Activated T-cell treated with anti-CD3 and anti-CD28 coated beads, Interleukin-2, amount 50 U/mL, for 24 hours (primary cell): Measurements from ENCODE around the gene SLC6A20.

Experiments used
- DNase-seq: peaks from one replicate; pipeline ENCODE4 v3.0.0-alpha.2; 2020
- H3K27ac Mint-ChIP-seq: 2 replicates; pipeline ENCODE4 v1.8.0; 2020; ENCODE audit warnings: mild to moderate bottlenecking, mixed read lengths
- H3K27me3 Mint-ChIP-seq: 2 replicates; pipeline ENCODE4 v1.8.0; 2020; ENCODE audit warnings: mixed read lengths
- H3K36me3 Mint-ChIP-seq: 2 replicates; pipeline ENCODE4 v1.8.0; 2020; ENCODE audit warnings: low read depth, mixed read lengths
- H3K4me1 Mint-ChIP-seq: 2 replicates; pipeline ENCODE4 v1.8.0; 2020; ENCODE audit warnings: low read depth, mixed read lengths
- H3K4me3 Mint-ChIP-seq: 2 replicates; pipeline ENCODE4 v1.8.0; 2020; ENCODE audit warnings: mild to moderate bottlenecking, moderate library complexity, mixed read lengths
- H3K9me3 Mint-ChIP-seq: 2 replicates; pipeline ENCODE4 v1.8.0; 2020; ENCODE audit warnings: mixed read lengths

Gene SLC6A20

DNA sequence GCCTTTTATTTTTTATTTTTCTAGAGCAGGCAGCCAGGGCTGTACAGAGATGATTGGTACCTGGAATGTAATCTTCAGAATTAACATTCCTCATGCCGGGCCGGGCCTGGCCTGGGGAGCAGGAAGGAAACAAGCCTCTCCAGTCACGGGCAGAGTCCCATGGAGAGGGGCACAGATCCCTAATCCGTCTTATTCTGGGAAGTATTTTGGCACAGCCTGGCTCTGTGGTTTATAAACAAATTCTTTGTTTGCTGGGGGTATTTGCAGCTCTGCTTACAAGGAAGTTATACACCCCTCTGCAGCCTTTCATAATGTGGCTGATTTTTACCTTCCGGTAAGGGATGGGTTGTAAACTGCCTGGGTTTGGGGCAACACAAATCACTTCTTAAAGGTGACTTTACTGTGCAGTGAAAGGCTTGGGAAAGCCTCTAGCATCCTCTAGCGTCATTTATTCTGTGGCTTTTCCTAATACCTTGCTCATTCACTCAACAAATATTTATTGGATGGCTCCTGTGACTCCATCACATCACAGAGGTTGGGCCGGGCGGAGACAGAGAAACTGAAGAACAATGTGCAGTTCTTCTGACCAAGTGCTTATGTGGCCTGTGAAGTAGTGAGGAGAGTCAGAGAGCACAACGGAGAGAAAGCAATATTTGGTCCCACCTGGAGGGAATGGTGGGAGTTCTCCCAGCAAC, 2.7 kb downstream of the SLC6A20 start:
- peaks cover 12% of the 10 kb centered on the region for H3K4me1 Mint-ChIP-seq
- no peak overlapping the region for H3K27ac Mint-ChIP-seq
- H3K27me3 Mint-ChIP-seq: peaks cover 57% of the 10 kb centered on the region
- H3K4me3 Mint-ChIP-seq: no peak overlapping the region
- DNase-seq: no peak
- H3K36me3 Mint-ChIP-seq: no peaks in the 10 kb centered on the region
- peaks cover 10% of the 10 kb centered on the region for H3K9me3 Mint-ChIP-seq

DNA sequence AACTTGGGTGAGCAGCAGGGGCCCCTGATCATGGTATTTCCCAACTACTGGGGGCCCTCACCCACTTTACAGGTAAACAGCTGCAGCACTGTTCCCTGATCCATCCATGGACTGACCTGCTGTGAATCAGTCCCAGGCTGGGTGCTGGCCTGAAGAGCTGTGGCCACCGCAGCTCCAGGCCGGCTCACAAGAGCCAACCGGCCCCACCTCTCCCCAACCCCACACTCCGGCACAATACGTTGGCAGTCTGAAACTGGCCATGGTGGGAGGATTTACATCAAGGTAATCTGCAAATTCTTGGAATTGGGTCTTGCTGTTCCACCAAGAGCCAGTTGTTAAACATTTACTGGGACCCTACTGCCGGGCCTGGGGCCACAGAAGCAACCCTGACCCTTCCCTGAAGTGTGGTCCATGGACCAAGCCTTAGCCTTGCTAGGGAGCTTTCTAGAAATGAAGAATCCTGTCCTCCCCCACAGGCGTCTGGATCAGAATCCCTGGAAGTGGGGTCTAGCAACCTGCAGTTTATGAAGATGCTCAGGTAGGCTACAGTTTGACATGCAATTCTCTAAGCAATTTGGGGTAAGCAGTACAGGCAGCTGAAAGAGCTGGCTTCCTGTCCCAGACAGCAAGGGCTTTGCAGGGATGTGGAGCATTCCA, 3.7 kb downstream of the SLC6A20 start:
- peaks cover 10% of the 10 kb centered on the region for H3K9me3 Mint-ChIP-seq
- H3K4me3 Mint-ChIP-seq: no peak overlapping the region
- peaks cover 47% of the 10 kb centered on the region for H3K27me3 Mint-ChIP-seq

GRCh38 chr3:45792036-45792435, 4.3 kb downstream of the SLC6A20 start:
- H3K27me3 Mint-ChIP-seq: peaks cover 41% of the 10 kb centered on the region
- no peak for DNase-seq

More for the DNA sequence above, 3.7 kb downstream of the SLC6A20 start:
- Mint-ChIP-seq H3K27ac (no peak overlapping the region), H3K4me1 (peaks cover 12% of the 10 kb centered on the region), H3K36me3 (no peaks in the 10 kb centered on the region)
- no peak for DNase-seq

GRCh38 chr3:45790596-45790995, 5.7 kb downstream of the SLC6A20 start:
- H3K9me3 Mint-ChIP-seq: peaks cover 10% of the 10 kb centered on the region
- no peak overlapping the region for H3K4me3 Mint-ChIP-seq
- no peak for DNase-seq
- no peaks in the 10 kb centered on the region for H3K36me3 Mint-ChIP-seq
- H3K27me3 Mint-ChIP-seq: peaks cover 30% of the 10 kb centered on the region
- peaks cover 3% of the 10 kb centered on the region for H3K4me1 Mint-ChIP-seq
- H3K27ac Mint-ChIP-seq: no peak overlapping the region

More at GRCh38 chr3:45792036-45792435, 4.3 kb downstream of the SLC6A20 start:
- Mint-ChIP-seq H3K9me3 (peaks cover 10% of the 10 kb centered on the region), H3K4me3 (no peak overlapping the region), H3K36me3 (no peaks in the 10 kb centered on the region), H3K4me1 (peaks cover 9% of the 10 kb centered on the region), H3K27ac (no peak overlapping the region)

- no peak for DNase-seq
- Mint-ChIP-seq H3K27ac (no peak overlapping the region), H3K4me3 (no peak overlapping the region), H3K4me1 (no peaks in the 10 kb centered on the region), H3K9me3 (peaks cover 10% of the 10 kb centered on the region), H3K27me3 (peaks cover 17% of the 10 kb centered on the region), H3K36me3 (no peaks in the 10 kb centered on the region)
Observed at GRCh38 chr3:45789235-45789812, 7.0 kb downstream of the SLC6A20 start.

DNA sequence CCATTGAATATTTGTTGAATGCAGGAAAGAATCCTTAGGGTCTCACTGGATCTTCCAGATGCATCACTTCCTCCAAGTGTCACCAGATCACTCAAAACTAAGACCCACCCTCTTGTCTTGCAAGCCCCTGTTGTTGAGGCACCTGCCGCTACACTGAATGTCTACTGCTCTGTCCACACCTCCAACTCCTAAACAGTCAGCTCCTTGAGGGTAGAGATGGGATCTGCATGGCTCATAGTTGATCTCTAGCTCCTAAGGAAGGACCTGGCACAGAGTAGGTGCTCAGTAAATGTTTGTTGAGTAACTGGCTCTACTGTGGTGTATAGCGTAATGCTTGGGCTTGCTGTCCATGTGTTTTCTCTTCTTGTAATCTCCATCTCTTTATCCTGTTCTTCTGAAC, 8.8 kb downstream of the SLC6A20 start:
- Mint-ChIP-seq H3K27ac (no peak overlapping the region), H3K4me1 (no peaks in the 10 kb centered on the region), H3K27me3 (peaks cover 3% of the 10 kb centered on the region), H3K9me3 (peaks cover 10% of the 10 kb centered on the region), H3K4me3 (no peak overlapping the region), H3K36me3 (no peaks in the 10 kb centered on the region)
- DNase-seq: no peak

DNA sequence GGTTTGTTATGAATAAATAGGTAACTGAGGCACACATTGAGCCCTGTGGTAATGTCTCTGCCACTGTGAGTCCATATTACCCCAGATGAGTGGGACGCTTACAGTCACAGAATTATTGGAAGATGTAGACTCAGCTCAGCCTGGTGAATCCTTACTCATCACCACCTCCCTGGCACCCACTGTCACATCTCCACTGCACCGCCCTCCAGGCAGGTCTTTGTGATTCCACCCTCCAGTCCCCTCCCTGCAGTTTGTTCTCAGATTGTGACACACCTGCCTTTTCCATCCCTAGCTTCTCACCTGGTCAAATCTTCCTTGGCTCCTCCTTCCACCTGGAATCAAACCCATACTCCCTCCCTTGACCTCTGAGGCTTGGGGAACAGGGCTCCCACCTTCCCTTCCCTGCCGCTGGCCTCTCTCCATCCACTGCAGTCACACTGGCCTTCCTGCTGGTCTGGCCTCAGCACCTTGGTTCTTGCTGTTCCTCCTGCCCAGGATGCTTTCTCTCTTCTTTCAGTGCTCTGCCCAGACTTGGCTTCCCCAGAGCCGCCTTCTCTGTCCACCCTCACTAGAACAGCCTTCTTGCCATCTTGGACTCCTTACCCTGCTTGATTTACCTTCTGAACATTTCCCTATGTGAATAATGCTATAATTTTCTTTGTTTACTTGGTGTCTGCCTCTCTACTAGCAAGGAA, 9.4 kb downstream of the SLC6A20 start:
- no peak overlapping the region for H3K4me3 Mint-ChIP-seq
- no peak for DNase-seq

GRCh38 chr3:45785605-45786150, 10.7 kb downstream of the SLC6A20 start:
- no peak overlapping the region for H3K27ac Mint-ChIP-seq
- DNase-seq: no peak

More for the DNA sequence above, 9.4 kb downstream of the SLC6A20 start:
- H3K9me3 Mint-ChIP-seq: peaks cover 10% of the 10 kb centered on the region
- no peaks in the 10 kb centered on the region for H3K4me1 Mint-ChIP-seq
- no peaks in the 10 kb centered on the region for H3K36me3 Mint-ChIP-seq
- H3K27ac Mint-ChIP-seq: no peak overlapping the region
- H3K27me3 Mint-ChIP-seq: peaks cover 3% of the 10 kb centered on the region

DNA sequence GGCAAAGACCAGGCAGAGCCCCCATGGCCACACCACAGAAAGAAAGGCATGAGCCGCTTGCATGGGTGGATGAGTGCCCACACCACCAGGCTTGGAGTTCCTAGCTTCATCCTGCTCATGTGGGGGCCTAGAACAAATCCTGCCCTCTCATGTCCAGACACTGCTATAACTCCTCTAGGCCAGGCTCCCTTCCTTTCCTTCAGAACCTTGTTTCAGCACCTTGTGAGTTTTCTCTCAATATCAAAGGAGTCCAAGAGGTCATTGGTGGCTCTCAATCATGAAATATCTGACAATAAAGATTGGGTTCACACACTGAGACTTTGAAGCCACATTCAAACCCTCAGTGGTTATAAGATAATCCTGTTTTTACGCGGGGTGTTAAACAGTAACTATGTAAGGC, 12.7 kb downstream of the SLC6A20 start:
- Mint-ChIP-seq H3K27ac (no peak overlapping the region), H3K9me3 (no peaks in the 10 kb centered on the region), H3K4me1 (no peaks in the 10 kb centered on the region), H3K36me3 (no peaks in the 10 kb centered on the region), H3K27me3 (no peaks in the 10 kb centered on the region), H3K4me3 (no peak overlapping the region)
- no peak for DNase-seq

More at GRCh38 chr3:45785605-45786150, 10.7 kb downstream of the SLC6A20 start:
- no peak overlapping the region for H3K4me3 Mint-ChIP-seq
- H3K4me1 Mint-ChIP-seq: no peaks in the 10 kb centered on the region
- peaks cover 3% of the 10 kb centered on the region for H3K27me3 Mint-ChIP-seq
- H3K9me3 Mint-ChIP-seq: peaks cover 10% of the 10 kb centered on the region
- no peaks in the 10 kb centered on the region for H3K36me3 Mint-ChIP-seq

GRCh38 chr3:45782381-45782780, 14.0 kb downstream of the SLC6A20 start:
- Mint-ChIP-seq H3K9me3 (no peaks in the 10 kb centered on the region), H3K4me3 (no peak overlapping the region), H3K27ac (no peak overlapping the region), H3K4me1 (no peaks in the 10 kb centered on the region), H3K27me3 (no peaks in the 10 kb centered on the region), H3K36me3 (no peaks in the 10 kb centered on the region)
- DNase-seq: no peak

- Mint-ChIP-seq H3K36me3 (no peaks in the 10 kb centered on the region), H3K27ac (no peak overlapping the region), H3K9me3 (no peaks in the 10 kb centered on the region), H3K4me3 (no peak overlapping the region), H3K4me1 (no peaks in the 10 kb centered on the region), H3K27me3 (no peaks in the 10 kb centered on the region)
- DNase-seq: no peak
Observed at GRCh38 chr3:45781841-45782240, 14.5 kb downstream of the SLC6A20 start.

- Mint-ChIP-seq H3K36me3 (no peaks in the 10 kb centered on the region), H3K4me1 (no peaks in the 10 kb centered on the region), H3K27ac (no peak overlapping the region), H3K9me3 (no peaks in the 10 kb centered on the region), H3K4me3 (no peak overlapping the region), H3K27me3 (no peaks in the 10 kb centered on the region)
- no peak for DNase-seq
Observed at GRCh38 chr3:45781271-45781670, 15.1 kb downstream of the SLC6A20 start.

DNA sequence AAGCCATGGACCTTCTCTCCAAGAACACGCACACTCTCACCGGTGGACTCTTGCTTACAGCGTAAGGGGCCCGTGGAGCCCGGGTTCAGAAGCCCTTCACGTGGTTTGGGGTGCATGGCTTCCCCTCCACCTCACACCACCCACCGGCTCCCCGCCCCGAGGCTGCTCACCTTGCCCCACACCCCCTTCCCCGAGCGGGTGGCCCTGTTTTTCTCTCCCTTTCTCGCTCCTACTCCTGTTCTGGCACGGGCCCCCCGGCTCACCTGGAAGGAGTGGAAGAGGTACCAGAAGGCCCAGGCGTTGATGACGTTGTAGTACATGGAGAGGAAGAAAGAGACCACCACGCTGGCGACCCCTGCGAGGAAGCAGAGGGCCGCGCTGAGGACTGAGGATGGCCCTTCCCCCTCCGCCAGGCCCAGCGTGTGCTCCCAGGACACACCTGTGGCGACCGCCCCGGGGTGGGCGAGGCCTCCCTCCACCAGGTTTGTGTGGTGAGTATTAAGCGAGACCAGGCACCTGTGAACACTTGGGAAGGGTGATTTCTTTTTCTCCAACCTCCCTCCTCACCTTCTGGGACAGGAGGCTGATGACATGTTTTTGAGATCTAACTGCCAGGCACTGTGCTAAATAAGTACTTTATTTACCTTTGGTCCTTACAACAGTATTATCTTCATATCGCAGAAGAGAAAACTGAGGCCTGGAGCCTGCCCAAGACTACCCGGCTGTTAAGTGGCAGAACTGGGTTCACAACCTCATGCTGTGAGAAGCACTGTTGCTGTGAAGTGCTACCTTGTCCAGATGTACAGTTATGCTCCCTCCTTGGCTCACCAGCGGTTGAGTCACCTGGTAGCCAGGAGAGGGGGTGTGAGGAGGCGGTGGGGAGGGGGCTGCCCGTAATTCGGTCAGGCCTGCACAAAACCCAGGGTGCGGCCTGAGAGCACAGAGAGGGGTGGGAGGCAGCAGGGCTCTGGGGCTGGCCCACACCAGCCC, 16.3 kb downstream of the SLC6A20 start:
- H3K36me3 Mint-ChIP-seq: no peaks in the 10 kb centered on the region
- H3K27ac Mint-ChIP-seq: no peak overlapping the region
- no peaks in the 10 kb centered on the region for H3K4me1 Mint-ChIP-seq
- H3K27me3 Mint-ChIP-seq: peaks cover 7% of the 10 kb centered on the region
- H3K9me3 Mint-ChIP-seq: no peaks in the 10 kb centered on the region
- no peak overlapping the region for H3K4me3 Mint-ChIP-seq
- DNase-seq: no peak
